ENCODE data around the gene SRGAP1.

Gene SRGAP1

GRCh38 chr12:64051057-64051456 is 206.6 kb downstream of the SRGAP1 start:
- no peak for TF ChIP-seq CTCF (IDR thresholded peaks at IDR 0.05; ENCODE audit: control extremely low read depth, extremely low read depth, low read depth, missing control alignments)
- CTCF ChIA-PET = interaction anchor here (1.3 to 1.4 kb wide), 2 partner anchors 15 to 31 kb away, joined by 3 to 4 read pairs; no protein-coding TSS in a partner anchor
- POLR2A ChIA-PET = no interaction called here
- no peak for DNase-seq (ENCODE audit: extremely low spot score)

- CTCF ChIA-PET = interaction anchor here (1.5 kb wide), 1 partner anchor 9 kb away, joined by 4 read pairs; no protein-coding TSS in a partner anchor
- no peak for DNase-seq (ENCODE audit: extremely low spot score)
- POLR2A ChIA-PET = no interaction called here
- no peak for TF ChIP-seq CTCF (IDR thresholded peaks at IDR 0.05; ENCODE audit: control extremely low read depth, extremely low read depth, low read depth, missing control alignments)
Measured at GRCh38 chr12:64053117-64053516, 208.6 kb downstream of the SRGAP1 start.

GRCh38 chr12:64054079-64054520 is 209.6 kb downstream of the SRGAP1 start:
- DNase-seq (ENCODE audit: extremely low spot score) = no peak
- ChIA-PET POLR2A (no interaction called here), CTCF (no interaction called here)
- no peak for TF ChIP-seq CTCF (IDR thresholded peaks at IDR 0.05; ENCODE audit: control extremely low read depth, extremely low read depth, low read depth, missing control alignments)

- CTCF ChIA-PET = interaction anchor here (1.1 to 2.2 kb wide), 3 partner anchors 9 to 21 kb away, joined by 3 to 9 read pairs (median 4); no protein-coding TSS in a partner anchor
- no peak for TF ChIP-seq CTCF (IDR thresholded peaks at IDR 0.05; ENCODE audit: control extremely low read depth, extremely low read depth, low read depth, missing control alignments)
- POLR2A ChIA-PET = no interaction called here
- no peak for DNase-seq (ENCODE audit: extremely low spot score)
Measured at GRCh38 chr12:64056741-64057140, 212.2 kb downstream of the SRGAP1 start.

- ChIA-PET POLR2A (no interaction called here), CTCF (interaction anchor here (1.1 kb wide), 1 partner anchor 8 kb away, joined by 3 read pairs; no protein-coding TSS in a partner anchor)
- DNase-seq (ENCODE audit: extremely low spot score) = no peak
- TF ChIP-seq CTCF (IDR thresholded peaks at IDR 0.05; ENCODE audit: control extremely low read depth, extremely low read depth, low read depth, missing control alignments) = no peak
Measured at GRCh38 chr12:64057706-64058105, 213.2 kb downstream of the SRGAP1 start.

GRCh38 chr12:64058541-64059265 is 214.2 kb downstream of the SRGAP1 start:
- DNase-seq (ENCODE audit: extremely low spot score) = no peak
- ChIA-PET POLR2A (no interaction called here), CTCF (interaction anchor here (0.7 kb wide), 1 partner anchor 9 kb away, joined by 3 read pairs; no protein-coding TSS in a partner anchor)
- no peak for TF ChIP-seq CTCF (IDR thresholded peaks at IDR 0.05; ENCODE audit: control extremely low read depth, extremely low read depth, low read depth, missing control alignments)

Data from GM10248 (cell line).